CD4-positive, alpha-beta T cell (primary cell): Measurements from ENCODE around the gene ATP1B4. TPM values are rescaled to one million over a fixed set of nuclear protein-coding genes. Genes with fewer than 3 reads are reported as not detected.

Experiments
- ATAC-seq: fragments of 200-7000 bp; cut with Tn5 transposase; one replicate; pipeline ENCODE4 v1.10.0; 2022; ENCODE audit warnings: mild to moderate bottlenecking; ENCODE audit not compliant: poor library complexity
- CTCF ChIA-PET: fragments of 350-600 bp; sonication (Branson Sonifier 250); formaldehyde crosslinking; loops from one replicate; lab custom pipeline; 2021; ENCODE audit warnings: antibody characterized with exemption, inconsistent platforms; lab: Charles Lee
- POLR2A ChIA-PET: fragments of 350-600 bp; sonication (Branson Sonifier 250); formaldehyde crosslinking; loops from one replicate; lab custom pipeline; 2021; ENCODE audit warnings: antibody characterized with exemption, inconsistent platforms; lab: Charles Lee
- DNase-seq, 14 experiments: peaks; one replicate each; pipeline ENCODE4 v3.0.0-alpha.2; 2013 to 2020; ENCODE audit warnings: mixed read lengths in 2 of 14
- H3K27ac ChIP-seq, 2 donors: one replicate each; pipeline versions ENCODE4 v1.5.1 to v1.7.0; 2013; ENCODE audit warnings: low read length in 2 of 2, low read depth in 1 of 2, mild to moderate bottlenecking in 1 of 2
- H3K27me3 ChIP-seq, 2 experiments: 1 replicate in 1 of 2; 2 replicates in 1 of 2; pipeline versions ENCODE4 v1.6.1 to v1.7.0; 2013; ENCODE audit warnings: low read length in 2 of 2, control low read depth in 1 of 2, mild to moderate bottlenecking in 1 of 2, moderate library complexity in 1 of 2; ENCODE audit not compliant: insufficient read depth in 2 of 2, control insufficient read depth in 1 of 2
- H3K36me3 ChIP-seq: one replicate; pipeline ENCODE4 v1.6.1; 2013; ENCODE audit warnings: low read length, control low read depth; ENCODE audit not compliant: insufficient read depth
- H3K4me1 ChIP-seq: one replicate; pipeline ENCODE4 v1.6.1; 2013; ENCODE audit warnings: low read length, control low read depth; ENCODE audit not compliant: insufficient read depth
- H3K4me3 ChIP-seq: one replicate; pipeline ENCODE4 v1.5.1; 2013; ENCODE audit warnings: mild to moderate bottlenecking, low read length, moderate library complexity
- H3K9me3 ChIP-seq, 2 experiments: 1 replicate in 1 of 2; 2 replicates in 1 of 2; pipeline versions ENCODE4 v1.6.1 to v1.7.0; 2013; ENCODE audit warnings: low read length in 2 of 2, mild to moderate bottlenecking in 2 of 2, control low read depth in 1 of 2, moderate library complexity in 1 of 2; ENCODE audit not compliant: control insufficient read depth in 1 of 2, insufficient read depth in 1 of 2
- H3K27ac Mint-ChIP-seq: one replicate; pipeline ENCODE4 v1.8.0; 2020; ENCODE audit warnings: mixed read lengths
- H3K27me3 Mint-ChIP-seq: one replicate; pipeline ENCODE4 v1.8.0; 2021; ENCODE audit warnings: mixed read lengths
- H3K36me3 Mint-ChIP-seq: one replicate; pipeline ENCODE4 v1.8.0; 2021; ENCODE audit warnings: low read depth, mixed read lengths
- H3K4me1 Mint-ChIP-seq: one replicate; pipeline ENCODE4 v1.8.0; 2021; ENCODE audit warnings: low read depth, mixed read lengths
- H3K4me3 Mint-ChIP-seq: one replicate; pipeline ENCODE4 v1.8.0; 2020; ENCODE audit warnings: mild to moderate bottlenecking, mixed read lengths
- H3K9me3 Mint-ChIP-seq: one replicate; pipeline ENCODE4 v1.8.0; 2020; ENCODE audit warnings: mixed read lengths
- CTCF ChIP-seq: fragments of 200-600 bp; IDR thresholded peaks from one replicate; pipeline ENCODE4 v1.8.0; 2022; ENCODE audit warnings: antibody characterized with exemption, mild to moderate bottlenecking
- intact Hi-C, 2 experiments: fragments of 100-400 bp; cut with DNase I in 1 of 2; cut with micrococcal nuclease in 1 of 2; formaldehyde crosslinking; loops; one replicate each; pipeline versions ENCODE4 v1.15.1 to v1.9.0; 2023 to 2025; cut with DNase I, micrococcal nuclease
- total RNA-seq, 174 experiments: library from RNA in 2 of 174; stranded (reverse) in 2 of 174; gene quantifications; one replicate each; pipeline ENCODE4 v1.2.3 and lab custom pipeline; 2021 to 2026

The ATP1B4 gene
- total RNA-seq, 2 experiments from 2014 or later: not detected

- CTCF ChIA-PET: no interaction called here
- intact Hi-C loops: loop anchor here in 1 of 2 experiments (2.0 kb wide), 1 partner anchor 99 kb away; no protein-coding TSS in a partner anchor
- Histone ChIP-seq H3K4me1 (peaks cover 4% of the 10 kb centered on the region), H3K4me3 (no peak overlapping the region), H3K27ac (no peak overlapping the region), H3K36me3 (no peaks in the 10 kb centered on the region), H3K27me3 (no peaks in the 10 kb centered on the region), H3K9me3 (no peaks in the 10 kb centered on the region)
- no peaks in the 10 kb centered on the region for H3K27me3 Mint-ChIP-seq
- H3K4me3 Mint-ChIP-seq: no peak overlapping the region
- no peaks in the 10 kb centered on the region for H3K36me3 Mint-ChIP-seq
- no peaks in the 10 kb centered on the region for H3K4me1 Mint-ChIP-seq
- TF ChIP-seq CTCF: no peak
- no peaks in the 10 kb centered on the region for H3K9me3 Mint-ChIP-seq
- no peak for ATAC-seq
- no peak for DNase-seq
- H3K27ac Mint-ChIP-seq: no peak overlapping the region
- POLR2A ChIA-PET: no interaction called here
Measured at GRCh38 chrX:120377715-120378114, 15.8 kb downstream of the ATP1B4 start.

GRCh38 chrX:120378570-120378969, 16.7 kb downstream of the ATP1B4 start:
- Mint-ChIP-seq H3K27ac (no peak overlapping the region), H3K9me3 (no peaks in the 10 kb centered on the region), H3K27me3 (no peaks in the 10 kb centered on the region), H3K36me3 (no peaks in the 10 kb centered on the region), H3K4me1 (no peaks in the 10 kb centered on the region), H3K4me3 (no peak overlapping the region)
- POLR2A ChIA-PET: no interaction called here
- DNase-seq (no peak), ATAC-seq (no peak)
- no peak overlapping the region for H3K27ac ChIP-seq
- peaks cover 4% of the 10 kb centered on the region for H3K4me1 ChIP-seq
- H3K36me3 ChIP-seq: no peaks in the 10 kb centered on the region
- intact Hi-C loops: loop anchor here in 1 of 2 experiments (2.0 kb wide), 1 partner anchor 98 kb away; no protein-coding TSS in a partner anchor
- no peaks in the 10 kb centered on the region for H3K27me3 ChIP-seq
- H3K4me3 ChIP-seq: no peak overlapping the region
- TF ChIP-seq CTCF: no peak
- CTCF ChIA-PET: no interaction called here
- H3K9me3 ChIP-seq: no peaks in the 10 kb centered on the region

- H3K4me3 ChIP-seq: no peak overlapping the region
- CTCF ChIA-PET: interaction anchor here (1.2 to 1.4 kb wide), 2 partner anchors 78 to 80 kb away, joined by 3 to 4 read pairs; no protein-coding TSS in a partner anchor
- intact Hi-C loops: loop anchor here (1.0 to 5.0 kb wide), 3 partner anchors 72 to 97 kb away; no protein-coding TSS in a partner anchor
- Mint-ChIP-seq H3K36me3 (no peaks in the 10 kb centered on the region), H3K4me3 (no peak overlapping the region), H3K9me3 (no peaks in the 10 kb centered on the region), H3K4me1 (no peaks in the 10 kb centered on the region), H3K27ac (no peak overlapping the region), H3K27me3 (no peaks in the 10 kb centered on the region)
- no peak for DNase-seq
- no peaks in the 10 kb centered on the region for H3K36me3 ChIP-seq
- H3K4me1 ChIP-seq: peaks cover 4% of the 10 kb centered on the region
- H3K27me3 ChIP-seq: no peaks in the 10 kb centered on the region
- POLR2A ChIA-PET: no interaction called here
- TF ChIP-seq CTCF: no peak
- ATAC-seq: no peak
- H3K27ac ChIP-seq: no peak overlapping the region
- H3K9me3 ChIP-seq: no peaks in the 10 kb centered on the region
Measured at GRCh38 chrX:120379937-120380681, 18.2 kb downstream of the ATP1B4 start.
